ENCODE data around the gene MAP3K4. TPM values are rescaled to one million over a fixed set of nuclear protein-coding genes. Genes with fewer than 3 reads are reported as not detected.

The MAP3K4 gene
- total RNA-seq, 1 experiment from 2014 or later: 10.5 TPM

DNA sequence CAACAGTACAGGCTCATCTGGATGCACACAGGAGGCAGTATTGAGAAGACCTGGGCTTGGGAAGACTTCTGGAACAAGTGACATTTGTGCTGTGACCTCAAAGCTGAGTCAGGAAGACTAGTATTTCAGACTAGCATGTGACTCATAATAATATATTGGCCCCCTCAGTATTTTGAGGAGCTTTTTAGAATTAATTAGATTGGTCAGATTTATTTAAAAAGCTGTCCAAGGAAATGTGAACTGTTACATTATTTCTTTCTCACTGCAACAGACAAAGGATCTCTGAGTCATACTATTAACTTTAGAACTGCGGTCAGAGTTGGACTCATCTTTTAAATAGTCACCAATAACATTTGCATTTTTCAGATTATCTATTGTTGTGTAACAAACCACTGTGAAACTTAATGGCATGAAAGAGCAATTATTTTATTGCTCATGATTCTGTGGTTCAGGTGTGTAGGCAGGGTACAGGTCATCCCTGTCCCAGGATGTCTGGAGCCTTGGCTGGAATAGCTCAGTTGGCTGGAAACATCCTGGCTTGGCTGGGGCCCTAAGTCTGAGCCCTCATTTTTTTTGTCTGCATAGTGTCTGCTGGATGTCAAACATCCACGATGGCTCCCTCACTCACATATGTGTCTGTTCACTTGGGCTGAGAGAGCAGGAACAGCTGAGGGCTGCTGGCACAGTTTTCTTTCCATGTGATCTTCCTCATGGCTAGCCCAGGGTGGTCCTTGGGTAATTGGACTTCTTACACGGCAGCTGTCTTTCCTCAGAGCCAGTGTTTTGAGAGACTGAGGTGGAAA is 46.9 kb downstream of the MAP3K4 start:
- peak; percentile 72 for DNase-seq (ENCODE audit: low spot score)

DNA sequence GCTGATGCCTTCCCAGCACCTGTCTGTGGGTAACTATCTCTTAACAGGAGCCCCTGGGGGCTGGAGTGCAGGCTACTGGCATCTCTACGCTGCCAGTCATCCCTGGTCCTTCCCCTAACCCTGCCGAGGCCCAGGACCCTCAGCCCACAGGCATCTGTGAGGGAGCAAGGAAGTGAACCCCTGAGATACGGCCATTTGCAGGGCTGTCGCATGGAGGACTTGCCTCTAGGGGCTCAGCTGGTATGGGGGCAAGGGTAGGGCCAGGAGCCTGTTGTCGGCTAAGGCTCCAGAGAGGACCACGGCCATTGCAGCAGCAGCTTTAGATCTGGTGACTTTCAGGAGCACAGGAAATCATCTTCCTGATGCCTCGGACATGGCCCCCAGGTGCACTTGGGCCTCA is 49.7 kb downstream of the MAP3K4 start:
- no peak for DNase-seq (ENCODE audit: low spot score)

DNA sequence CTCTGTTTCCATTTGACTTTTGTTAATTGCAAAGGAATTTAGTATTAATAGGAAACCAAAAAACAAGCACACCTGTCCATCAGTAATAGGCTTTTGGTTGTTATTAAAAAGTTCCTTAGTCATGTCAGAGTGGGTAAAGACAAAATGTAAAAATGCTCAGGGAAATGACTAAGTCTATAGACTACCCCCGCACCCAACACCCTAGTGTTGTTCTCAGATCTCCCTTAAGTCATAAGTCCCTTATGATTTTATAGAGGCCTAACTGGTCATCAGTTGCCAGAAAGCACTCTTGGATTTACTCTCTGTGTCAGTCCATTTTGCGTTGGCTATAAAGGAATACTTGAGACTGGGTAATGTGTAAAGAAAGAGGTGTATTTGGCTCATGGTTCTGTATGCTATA is 52.8 kb downstream of the MAP3K4 start:
- DNase-seq (ENCODE audit: low spot score): no peak

DNA sequence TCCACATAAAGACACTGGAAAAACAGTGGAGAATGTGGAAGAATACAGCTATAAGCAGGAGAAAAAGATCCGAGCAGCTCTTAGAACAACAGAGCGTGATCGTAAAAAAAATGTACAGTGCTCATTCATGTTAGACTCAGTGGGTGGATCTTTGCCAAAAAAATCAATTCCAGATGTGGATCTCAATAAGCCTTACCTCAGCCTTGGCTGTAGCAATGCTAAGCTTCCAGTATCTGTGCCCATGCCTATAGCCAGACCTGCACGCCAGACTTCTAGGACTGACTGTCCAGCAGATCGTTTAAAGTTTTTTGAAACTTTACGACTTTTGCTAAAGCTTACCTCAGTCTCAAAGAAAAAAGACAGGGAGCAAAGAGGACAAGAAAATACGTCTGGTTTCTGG is 57.1 kb downstream of the MAP3K4 start:
- DNase-seq (ENCODE audit: low spot score): no peak

DNA sequence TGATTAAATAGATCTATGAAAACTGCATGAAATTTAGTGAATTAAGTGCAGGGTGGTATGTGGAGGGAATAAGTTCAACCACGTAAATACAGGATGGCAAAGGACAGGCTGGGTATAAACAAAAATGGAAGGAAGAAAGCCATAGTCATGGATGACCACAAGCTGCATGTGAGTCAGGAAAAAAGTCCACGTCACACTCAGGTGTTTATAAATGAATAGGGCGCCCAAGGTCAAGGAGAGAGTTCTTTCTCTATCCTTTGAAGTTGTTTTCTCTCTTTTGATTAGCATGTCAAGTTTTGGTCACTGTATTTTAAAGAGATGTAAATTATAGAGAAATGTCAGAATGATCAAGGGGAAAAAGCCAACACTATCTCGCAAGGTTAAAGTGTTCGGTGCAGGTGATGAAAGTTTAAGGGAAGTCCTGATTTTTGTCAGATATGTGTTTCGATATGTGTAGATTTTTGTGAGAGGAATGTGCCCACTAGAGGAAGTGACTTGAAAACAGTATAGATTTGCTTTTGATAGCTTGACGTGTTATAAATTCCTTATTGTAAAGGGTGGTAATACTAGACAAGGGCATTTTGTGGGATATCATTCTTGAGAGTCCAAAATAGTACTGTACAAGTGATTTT is 58.7 kb downstream of the MAP3K4 start:
- DNase-seq (ENCODE audit: low spot score): peak; percentile 7

DNA sequence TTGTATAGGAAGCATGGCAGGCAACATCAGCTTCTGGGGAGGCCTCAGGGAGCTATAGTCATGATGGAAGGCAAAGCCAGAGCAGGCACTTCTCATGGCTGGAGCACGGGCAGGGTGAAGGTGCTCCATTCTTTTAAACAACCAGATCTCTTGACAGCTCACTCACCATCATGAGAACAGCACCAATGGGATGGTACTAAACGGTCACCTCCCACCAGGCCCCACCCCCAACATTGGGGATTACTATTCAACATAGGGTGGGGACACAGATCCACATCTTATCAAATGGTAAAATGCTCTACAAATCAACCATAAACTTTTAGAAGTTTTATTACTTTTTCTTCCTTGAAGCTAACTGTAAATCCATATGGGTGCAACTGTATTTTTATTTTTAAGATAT is 61.5 kb downstream of the MAP3K4 start:
- no peak for DNase-seq (ENCODE audit: low spot score)

DNA sequence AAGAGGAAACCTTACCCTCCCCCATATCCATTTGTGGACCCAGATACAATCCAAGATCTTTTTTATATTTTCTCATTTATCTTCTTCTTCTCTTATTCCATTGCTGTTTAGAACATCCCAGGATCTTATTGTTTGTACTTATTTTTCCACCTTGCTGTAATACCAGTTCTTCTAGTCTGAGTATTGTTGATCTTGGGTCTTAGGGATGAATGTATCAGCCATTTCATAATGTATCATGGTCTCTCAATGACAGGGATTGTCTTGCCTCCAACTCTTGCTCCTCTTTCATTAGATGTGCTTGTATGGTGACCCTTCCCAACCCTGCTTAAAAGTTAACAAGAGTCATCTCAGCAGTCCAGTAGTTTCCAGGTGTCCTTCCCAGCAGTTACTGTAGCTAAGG is 63.3 kb downstream of the MAP3K4 start:
- DNase-seq (ENCODE audit: low spot score): no peak

DNA sequence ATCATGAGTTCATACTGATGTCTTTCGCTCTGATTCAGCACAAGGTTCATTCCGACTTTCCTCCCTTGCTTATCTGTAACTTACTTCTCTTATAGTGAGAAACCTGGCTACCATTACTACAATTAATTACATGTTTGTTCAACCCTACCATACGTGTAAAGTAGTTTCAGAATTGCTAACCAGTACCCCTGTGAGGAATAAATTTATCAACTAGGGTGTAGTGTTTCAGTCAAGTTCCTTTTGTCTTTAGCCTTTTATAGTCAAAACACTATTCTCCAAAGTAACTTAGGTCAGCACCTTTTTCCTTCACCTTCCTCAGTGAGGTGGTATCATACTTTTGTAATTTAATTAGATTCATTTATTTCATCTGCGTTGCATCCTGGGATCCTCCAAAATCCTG is 64.9 kb downstream of the MAP3K4 start:
- no peak for DNase-seq (ENCODE audit: low spot score)

DNA sequence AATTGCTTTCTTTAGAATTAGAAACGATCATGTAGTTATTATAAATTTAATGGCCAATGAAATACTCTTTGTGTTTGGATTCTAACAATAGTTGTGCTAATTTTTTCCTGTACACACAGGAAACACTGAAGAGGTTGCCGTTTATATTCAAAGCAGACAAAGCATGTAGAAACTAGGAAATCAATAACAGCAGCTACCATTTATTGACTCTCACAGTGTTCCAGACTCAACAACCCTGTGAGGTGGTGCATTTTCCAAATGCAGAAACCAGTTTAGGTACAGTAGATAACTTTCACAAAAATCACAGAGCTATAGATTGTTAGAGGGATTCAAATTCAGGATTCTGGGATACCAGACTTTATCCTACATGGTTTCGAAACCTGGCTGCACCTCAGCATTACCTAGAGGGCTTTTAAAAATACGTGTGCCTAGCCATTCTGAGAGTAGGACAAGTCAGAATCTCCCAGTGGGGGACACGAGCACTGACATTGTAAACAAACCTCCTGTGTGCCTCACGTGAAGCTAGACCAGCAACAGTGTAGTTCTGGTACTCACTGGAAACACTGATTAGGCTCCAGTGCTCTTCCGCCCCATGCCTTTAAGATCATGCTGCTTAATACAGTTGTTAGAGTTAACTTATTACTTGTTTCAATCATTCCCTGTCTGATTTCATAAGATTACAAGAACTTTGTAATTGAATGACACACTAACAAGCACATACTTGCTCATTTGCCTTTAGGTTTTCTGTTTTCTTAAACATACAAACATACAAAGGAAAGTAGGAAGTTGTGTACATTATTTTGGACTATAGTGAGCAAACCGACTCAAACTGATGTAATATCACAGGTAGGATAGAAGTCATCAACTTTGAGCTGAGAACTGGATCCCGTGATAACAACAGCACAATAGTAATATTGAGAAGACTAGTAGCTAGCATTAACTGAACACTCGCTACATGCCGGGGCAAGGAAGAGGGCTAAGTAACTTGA is 65.8 kb downstream of the MAP3K4 start:
- DNase-seq (ENCODE audit: low spot score): no peak

DNA sequence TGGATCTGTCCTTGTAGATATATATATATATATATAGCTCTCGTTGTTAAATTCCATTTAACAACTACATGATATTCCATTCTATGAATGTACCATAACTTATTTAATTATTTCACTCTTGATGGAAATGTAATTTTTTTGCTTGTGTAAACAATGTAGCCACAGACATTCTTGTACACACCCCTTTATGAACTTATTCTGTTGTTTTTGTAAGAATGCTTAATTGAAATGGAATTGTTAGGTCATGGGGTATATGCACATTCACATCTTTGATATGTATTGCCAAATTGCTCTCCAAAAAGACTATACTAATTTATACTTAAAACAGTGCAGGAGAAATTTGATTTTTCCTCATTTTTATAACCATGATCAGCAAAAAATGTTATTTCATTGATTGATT is 67.2 kb downstream of the MAP3K4 start:
- DNase-seq (ENCODE audit: low spot score): no peak

DNA sequence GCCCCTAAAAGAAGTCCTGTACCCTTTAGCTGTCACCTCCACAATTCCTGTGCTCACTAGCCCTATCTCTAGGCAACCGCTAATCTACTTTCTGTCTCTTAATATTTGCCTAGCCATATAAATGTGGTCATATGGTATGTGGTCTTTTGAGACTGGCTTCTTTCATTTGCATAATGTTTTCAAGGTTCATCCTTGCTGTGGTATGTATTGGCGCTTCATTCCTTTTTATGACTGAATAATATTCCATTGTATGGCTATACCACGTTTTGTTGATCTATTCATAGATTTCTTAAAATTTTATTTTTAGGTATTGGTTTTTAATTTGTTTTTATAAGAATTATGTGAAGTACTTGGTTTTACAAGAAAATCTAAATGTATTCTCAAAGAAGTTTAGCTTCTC is 70.0 kb downstream of the MAP3K4 start:
- DNase-seq (ENCODE audit: low spot score): no peak

DNA sequence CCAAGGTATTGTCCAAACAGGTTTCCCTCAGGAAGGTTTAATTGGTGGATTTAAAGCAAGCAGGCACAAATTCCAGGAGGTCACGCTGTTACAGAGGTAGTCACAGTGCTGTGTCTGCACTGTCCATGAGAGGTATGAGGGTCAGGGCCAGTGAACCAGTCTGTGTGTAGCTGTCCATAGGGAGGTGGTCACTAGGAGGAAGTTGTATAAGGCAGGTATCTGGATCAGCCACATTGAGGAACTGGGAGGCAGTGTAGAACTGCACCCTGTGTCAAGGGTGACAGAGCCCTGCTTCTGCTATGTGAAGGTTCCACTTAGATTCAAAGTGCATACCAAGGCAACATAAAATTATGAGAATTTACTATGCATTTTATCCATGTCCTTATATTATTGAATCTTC is 73.3 kb downstream of the MAP3K4 start:
- no peak for DNase-seq (ENCODE audit: low spot score)

DNA sequence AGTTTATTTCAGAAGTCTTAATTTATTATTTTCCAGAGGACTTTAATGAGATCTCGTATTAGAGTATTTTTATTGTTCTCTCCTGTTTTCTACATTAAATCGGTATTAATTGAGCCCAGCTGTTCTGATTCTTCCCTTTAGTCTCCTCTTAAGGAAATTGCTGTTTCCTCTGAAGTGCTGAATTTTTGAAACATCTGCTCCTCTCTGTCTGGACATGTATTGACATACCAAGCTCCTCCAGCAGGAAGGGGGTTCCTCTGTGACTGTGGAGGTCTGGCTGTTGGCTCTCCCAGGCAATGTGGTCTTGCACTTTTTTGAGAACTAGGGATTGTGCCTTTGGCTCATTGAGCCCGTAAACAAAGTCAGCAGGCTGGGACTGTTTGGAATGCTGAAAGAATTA is 74.9 kb downstream of the MAP3K4 start:
- DNase-seq (ENCODE audit: low spot score): no peak

DNA sequence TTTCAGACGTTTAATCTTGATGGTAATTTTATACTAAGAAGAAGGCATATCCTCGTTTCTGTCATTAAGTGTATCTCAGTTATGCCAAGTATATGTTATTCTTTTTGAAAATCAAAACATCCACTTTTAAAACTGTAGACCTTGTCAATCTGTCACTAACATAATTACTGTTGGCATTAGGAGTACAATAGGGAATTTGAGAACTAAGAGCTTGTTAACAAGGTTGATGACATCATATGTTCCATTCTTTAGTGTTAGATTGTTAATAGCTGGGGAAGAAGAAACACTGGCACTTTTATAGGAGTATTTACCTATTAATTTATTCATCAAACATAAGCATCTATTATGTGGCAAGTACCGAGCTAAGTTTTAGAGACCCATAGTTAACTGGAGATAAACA is 76.2 kb downstream of the MAP3K4 start:
- no peak for DNase-seq (ENCODE audit: low spot score)

DNA sequence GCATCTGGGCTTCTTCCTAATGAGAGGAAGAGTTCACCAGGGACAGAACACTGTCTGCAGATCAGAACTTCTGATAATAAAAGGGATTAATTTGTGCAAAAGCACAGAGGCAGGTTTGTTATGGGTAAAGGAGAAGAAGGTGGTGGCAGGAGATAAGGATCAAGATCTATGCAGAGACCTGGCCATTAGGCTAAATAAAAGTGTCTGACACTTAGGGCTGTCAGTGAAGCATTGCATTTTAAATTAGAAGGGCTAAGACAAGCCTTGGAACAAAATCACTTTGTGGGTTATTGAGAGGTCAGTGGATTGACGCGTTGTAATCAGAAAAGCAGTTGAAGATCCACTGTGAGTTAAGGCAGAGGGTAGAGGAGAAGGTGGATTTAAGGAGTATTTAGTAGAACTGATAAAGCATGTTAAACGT is 76.8 kb downstream of the MAP3K4 start:
- DNase-seq (ENCODE audit: low spot score): no peak

DNA sequence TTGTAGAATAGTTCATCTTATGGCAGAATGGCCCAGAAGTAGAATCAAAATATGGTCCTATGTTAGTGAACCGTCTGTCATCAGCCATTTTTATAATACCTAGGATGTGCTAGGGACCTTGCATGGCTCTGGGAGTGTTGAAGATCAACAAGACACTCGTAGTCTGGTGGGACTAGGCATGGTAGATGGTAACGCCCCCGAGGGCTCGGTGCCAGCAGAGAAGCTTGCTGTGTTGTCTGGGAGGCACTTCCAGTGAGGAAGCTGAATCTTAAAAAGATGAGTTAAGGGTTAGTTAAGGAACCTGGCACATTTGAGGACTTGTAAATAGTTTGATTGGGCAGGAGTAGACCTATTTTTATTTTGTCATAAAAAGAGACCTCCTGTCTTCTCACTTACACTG is 82.4 kb downstream of the MAP3K4 start:
- no peak for DNase-seq (ENCODE audit: low spot score)

DNA sequence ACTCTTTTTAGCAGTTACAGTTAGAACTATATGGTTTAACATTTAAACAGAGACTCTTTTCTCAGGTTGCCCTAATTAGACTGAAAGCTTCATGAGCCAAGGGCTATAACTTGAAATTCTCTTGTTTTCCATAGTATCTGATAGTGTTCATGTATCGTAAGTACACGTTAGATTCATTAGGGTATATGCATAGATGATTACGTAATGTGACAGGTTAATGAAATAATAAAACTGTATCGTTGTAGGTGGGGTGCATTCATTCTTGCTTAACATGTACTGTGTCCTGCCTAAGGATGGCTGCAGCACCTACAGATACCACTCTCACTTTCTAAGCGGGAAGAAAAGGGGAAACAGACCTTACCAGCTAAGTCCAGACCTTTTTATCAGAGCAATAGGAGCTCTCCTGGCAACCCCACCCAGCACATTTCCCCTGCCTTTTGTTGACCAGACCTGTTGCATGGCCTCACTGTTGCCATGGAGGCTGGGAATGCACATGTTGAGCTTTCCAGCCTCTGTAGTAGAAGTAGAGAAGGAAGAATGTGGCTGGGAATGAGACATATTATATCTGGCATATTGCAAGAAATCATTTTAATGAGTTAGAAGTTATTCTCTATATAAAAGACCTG is 83.0 kb downstream of the MAP3K4 start:
- DNase-seq (ENCODE audit: low spot score): no peak

DNA sequence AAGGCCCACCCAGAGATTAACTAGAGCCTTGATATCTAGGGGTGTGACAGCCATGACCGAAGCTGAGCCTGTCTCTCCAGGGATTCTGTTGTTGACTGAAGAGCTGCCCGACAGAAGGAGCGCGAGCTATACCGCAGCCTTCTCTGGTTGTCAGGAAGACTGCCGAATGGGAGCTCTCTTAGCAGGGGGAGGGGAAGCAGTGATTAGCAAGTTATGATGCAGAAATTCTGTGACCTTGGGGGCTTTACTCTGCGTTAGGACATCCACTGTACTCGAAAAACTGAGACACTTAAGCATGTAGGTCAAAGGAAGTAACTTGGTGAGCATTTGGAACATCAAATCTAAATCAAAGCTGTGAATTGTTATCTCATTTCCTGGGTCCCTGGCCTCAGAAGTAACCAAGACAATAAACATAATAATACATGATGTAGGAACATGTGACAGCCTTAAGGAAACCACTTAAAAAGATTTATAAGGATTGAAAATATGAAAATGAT is 84.7 kb downstream of the MAP3K4 start:
- no peak for DNase-seq (ENCODE audit: low spot score)

DNA sequence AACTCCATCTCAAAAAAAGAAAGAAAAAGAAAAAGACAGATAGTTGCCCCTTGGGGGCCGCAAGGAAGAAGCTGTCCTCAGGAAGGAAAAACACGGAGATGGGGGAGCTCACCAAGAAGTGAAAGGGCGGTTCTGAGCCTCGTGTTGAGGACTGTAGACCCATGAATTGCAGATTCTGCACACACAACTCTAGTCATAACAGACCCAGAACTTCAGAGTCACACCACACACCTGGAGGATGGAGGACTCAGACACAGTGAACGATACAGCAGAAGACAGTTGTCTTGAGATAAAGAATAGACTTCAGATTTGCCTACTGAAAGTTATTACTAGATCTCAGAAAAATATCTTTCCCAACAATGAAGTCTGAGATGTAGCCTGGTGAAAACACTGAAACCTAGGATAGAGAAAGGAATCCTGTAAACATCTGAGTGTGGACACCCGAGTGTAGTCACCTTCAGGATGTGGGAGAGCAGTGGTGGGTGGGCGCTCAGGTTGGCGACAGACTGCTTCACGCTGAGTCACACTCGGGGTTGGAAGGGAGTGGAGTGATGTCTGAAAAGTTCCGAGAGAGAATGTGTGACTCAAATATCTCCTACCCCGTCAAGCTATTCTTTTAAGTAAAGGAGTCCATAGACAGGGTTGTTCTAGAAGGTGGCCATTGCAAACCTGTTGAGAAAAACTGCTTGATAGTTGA is 88.1 kb downstream of the MAP3K4 start:
- peak; percentile 16 for DNase-seq (ENCODE audit: low spot score)

DNA sequence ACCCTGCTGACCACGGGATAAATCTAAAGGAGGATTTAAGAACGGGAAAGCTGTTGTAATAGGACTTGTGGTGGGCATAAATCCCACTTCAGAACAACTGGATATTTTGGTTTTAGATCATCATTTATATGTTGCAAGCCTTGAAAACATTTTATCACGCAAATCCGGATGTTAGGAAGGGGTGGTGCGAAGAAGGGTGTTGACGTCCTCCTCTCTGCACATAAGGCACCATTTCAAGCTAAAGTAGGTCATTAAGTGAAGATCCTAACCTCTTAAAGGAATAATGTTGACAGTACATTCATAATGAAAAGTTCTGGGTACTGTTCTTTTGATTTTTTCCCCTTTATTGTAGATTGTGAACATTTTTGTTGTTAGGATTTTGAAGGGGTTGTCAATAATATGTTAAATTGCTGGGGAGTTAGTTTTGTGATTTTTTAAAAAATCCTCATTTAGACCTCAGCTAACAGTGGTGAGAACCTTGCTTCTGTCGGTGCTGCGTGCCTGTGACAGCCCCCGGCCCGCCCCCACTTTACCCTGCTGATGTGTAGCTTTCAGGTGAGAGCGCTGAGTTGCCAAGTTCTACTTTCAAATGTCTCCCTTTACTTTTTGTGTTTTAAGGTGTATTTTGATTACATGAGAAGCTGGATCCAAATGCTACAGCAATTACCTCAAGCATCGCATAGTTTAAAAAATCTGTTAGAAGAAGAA is 88.8 kb downstream of the MAP3K4 start:
- DNase-seq (ENCODE audit: low spot score): no peak
